ENCODE results near the gene DDRGK1.

DDRGK1 gene

GRCh38 chr20:3165473-3166337, 38.8 kb downstream of the DDRGK1 start:
- TF ChIP-seq CTCF (IDR thresholded peaks at IDR 0.05; ENCODE audit: low read depth, low read length, missing control alignments): no peak
- DNase-seq (ENCODE audit: low read depth): no peak
- H3K4me3 ChIP-seq (ENCODE audit: low read depth, low read length): no peak overlapping the region
- in situ Hi-C loops (cut with HindIII; ENCODE audit: low sequenced_read_pairs): no loop called here

- H3K4me3 ChIP-seq (ENCODE audit: low read depth, low read length): no peak overlapping the region
- in situ Hi-C loops (cut with HindIII; ENCODE audit: low sequenced_read_pairs): no loop called here
- DNase-seq (ENCODE audit: low read depth): no peak
- TF ChIP-seq CTCF (IDR thresholded peaks at IDR 0.05; ENCODE audit: low read depth, low read length, missing control alignments): no peak
Observed at GRCh38 chr20:3164763-3165410, 39.6 kb downstream of the DDRGK1 start.

GRCh38 chr20:3164043-3164762, 40.3 kb downstream of the DDRGK1 start:
- in situ Hi-C loops (cut with HindIII; ENCODE audit: low sequenced_read_pairs): no loop called here
- no peak overlapping the region for H3K4me3 ChIP-seq (ENCODE audit: low read depth, low read length)
- TF ChIP-seq CTCF (IDR thresholded peaks at IDR 0.05; ENCODE audit: low read depth, low read length, missing control alignments): no peak
- no peak for DNase-seq (ENCODE audit: low read depth)

GRCh38 chr20:3163099-3164042, 41.1 kb downstream of the DDRGK1 start:
- in situ Hi-C loops (cut with HindIII; ENCODE audit: low sequenced_read_pairs): no loop called here
- H3K4me3 ChIP-seq (ENCODE audit: low read depth, low read length): no peak overlapping the region
- no peak for TF ChIP-seq CTCF (IDR thresholded peaks at IDR 0.05; ENCODE audit: low read depth, low read length, missing control alignments)
- no peak for DNase-seq (ENCODE audit: low read depth)

- no peak for TF ChIP-seq CTCF (IDR thresholded peaks at IDR 0.05; ENCODE audit: low read depth, low read length, missing control alignments)
- no peak for DNase-seq (ENCODE audit: low read depth)
- in situ Hi-C loops (cut with HindIII; ENCODE audit: low sequenced_read_pairs): no loop called here
- H3K4me3 ChIP-seq (ENCODE audit: low read depth, low read length): no peak overlapping the region
Observed at GRCh38 chr20:3162080-3162611, 42.3 kb downstream of the DDRGK1 start.

Measured in astrocyte of the cerebellum (primary cell).